Astrocyte of the spinal cord (primary cell): ENCODE results near the gene ZNF343.

Experiments
- DNase-seq: peaks from one replicate; pipeline ENCODE4 v3.0.0; 2011; ENCODE audit warnings: low read depth, low spot score
- H3K4me3 ChIP-seq: 2 replicates; pipeline ENCODE4 v1.5.1; 2011; ENCODE audit warnings: low read depth, mild to moderate bottlenecking, low read length, moderate library complexity
- CTCF ChIP-seq: IDR thresholded peaks from 2 replicates; pipeline ENCODE4 v1.5.1; 2012; ENCODE audit warnings: low read depth, mild to moderate bottlenecking, low read length, inconsistent platforms
- in situ Hi-C: cut with HindIII; loops from 2 replicates; pipeline ENCODE4 v1.10.0; 2017; ENCODE audit warnings: low sequenced_read_pairs

The ZNF343 gene

GRCh38 chr20:2485080-2485479 lies 23.6 kb downstream of the ZNF343 start:
- in situ Hi-C loops = no loop called here
- H3K4me3 ChIP-seq = no peak overlapping the region
- DNase-seq = no peak
- no peak for TF ChIP-seq CTCF

GRCh38 chr20:2483504-2483903 lies 25.2 kb downstream of the ZNF343 start:
- in situ Hi-C loops = no loop called here
- DNase-seq = no peak
- H3K4me3 ChIP-seq = no peak overlapping the region
- TF ChIP-seq CTCF = no peak

- in situ Hi-C loops = no loop called here
- TF ChIP-seq CTCF = no peak
- no peak overlapping the region for H3K4me3 ChIP-seq
- no peak for DNase-seq
Measured at GRCh38 chr20:2480381-2480780, 28.3 kb downstream of the ZNF343 start.

GRCh38 chr20:2476742-2477615 lies 31.7 kb downstream of the ZNF343 start:
- no peak overlapping the region for H3K4me3 ChIP-seq
- no peak for DNase-seq
- in situ Hi-C loops = no loop called here
- TF ChIP-seq CTCF = no peak

GRCh38 chr20:2475850-2476741 lies 32.6 kb downstream of the ZNF343 start:
- in situ Hi-C loops = no loop called here
- no peak overlapping the region for H3K4me3 ChIP-seq
- DNase-seq = no peak
- TF ChIP-seq CTCF = no peak

- no peak for TF ChIP-seq CTCF
- DNase-seq = peak; percentile 63
- no peak overlapping the region for H3K4me3 ChIP-seq
- in situ Hi-C loops = no loop called here
Measured at GRCh38 chr20:2473516-2473915, 35.2 kb downstream of the ZNF343 start.
